PC-9 (cell line): ENCODE data around the gene ROBO1. TPM values are rescaled to one million over a fixed set of nuclear protein-coding genes. Genes with fewer than 3 reads are reported as not detected.

Experiments used
- BruUV-seq: library from RNA; stranded (reverse); fragments of 400-500 nt; replicated peaks from 2 replicates; lab custom pipeline; 2021; lab: Mats Ljungman, UMichigan
- CTCF ChIA-PET: fragments of 300-600 bp; sonication (Branson Sonifier 250); formaldehyde crosslinking; loops from one replicate; lab custom pipeline; 2022; ENCODE audit warnings: antibody characterized with exemption; lab: Charles Lee
- POLR2A ChIA-PET: fragments of 300-600 bp; sonication (Branson Sonifier 250); formaldehyde crosslinking; loops from one replicate; lab custom pipeline; 2022; ENCODE audit warnings: antibody characterized with exemption; ENCODE audit not compliant: unreplicated experiment; lab: Charles Lee
- DNase-seq, 2 experiments: peaks; one replicate each; pipeline versions ENCODE4 v3.0.0 to v3.0.0-alpha.2; 2015 to 2022; ENCODE audit warnings: mixed read lengths in 1 of 2
- H2AFZ ChIP-seq: fragments of 200-600 bp; sonication (generic); 2 replicates; pipeline ENCODE4 v1.8.1; 2017; ENCODE audit warnings: antibody characterized with exemption
- H3F3A ChIP-seq: fragments of 200-600 bp; sonication (generic); 2 replicates; pipeline ENCODE4 v1.8.1; 2017; ENCODE audit warnings: antibody characterized with exemption, mild to moderate bottlenecking, low read depth; ENCODE audit not compliant: insufficient read depth
- H3K27ac ChIP-seq: fragments of 200-600 bp; sonication (generic); 2 replicates; pipeline ENCODE4 v1.6.1; 2016; ENCODE audit warnings: mixed run types
- H3K27me3 ChIP-seq: fragments of 200-600 bp; sonication (generic); 2 replicates; pipeline ENCODE4 v1.6.1; 2016; ENCODE audit warnings: low read depth, mixed run types; ENCODE audit not compliant: insufficient read depth
- H3K36me3 ChIP-seq: fragments of 200-600 bp; sonication (generic); 2 replicates; pipeline ENCODE4 v1.6.1; 2016; ENCODE audit warnings: low read depth, mixed run types
- H3K4me1 ChIP-seq: fragments of 200-600 bp; sonication (generic); replicated peaks from 2 replicates; pipeline ENCODE4 v1.6.1; 2016; ENCODE audit warnings: mixed run types; ENCODE audit not compliant: insufficient read depth
- H3K4me2 ChIP-seq: fragments of 200-600 bp; sonication (generic); 2 replicates; pipeline ENCODE4 v1.6.1; 2017; ENCODE audit warnings: mixed run types
- H3K4me3 ChIP-seq: fragments of 200-600 bp; sonication (generic); 2 replicates; pipeline ENCODE4 v1.6.1; 2016; ENCODE audit warnings: mixed run types
- H3K79me2 ChIP-seq: fragments of 200-600 bp; sonication (generic); 2 replicates; pipeline ENCODE4 v1.6.1; 2017; ENCODE audit warnings: low read depth, mixed run types
- H3K9me2 ChIP-seq: fragments of 200-600 bp; sonication (generic); 2 replicates; pipeline ENCODE4 v1.8.1; 2017; ENCODE audit warnings: mild to moderate bottlenecking; ENCODE audit not compliant: insufficient read depth
- H3K9me3 ChIP-seq: fragments of 200-600 bp; sonication (generic); 2 replicates; pipeline ENCODE4 v1.8.1; 2016; ENCODE audit warnings: low read depth; ENCODE audit not compliant: insufficient read depth
- H4K20me1 ChIP-seq: fragments of 200-600 bp; sonication (generic); 2 replicates; pipeline ENCODE4 v1.8.1; 2017; ENCODE audit not compliant: insufficient read depth
- EZH2 ChIP-seq: fragments of 200-600 bp; sonication (generic); IDR thresholded peaks from 2 replicates; pipeline ENCODE4 v1.8.0; 2017; ENCODE audit warnings: antibody characterized with exemption, low read depth
- intact Hi-C: fragments of 100-400 bp; cut with micrococcal nuclease; formaldehyde crosslinking; loops from one replicate; pipeline ENCODE4 v1.10.0; 2022; ENCODE audit not compliant: unreplicated experiment
- total RNA-seq: library from RNA; stranded (reverse); gene quantifications from 2 replicates; pipeline ENCODE4 v1.2.3, GENCODE V29; 2021
- TF ChIP-seq, protein P1 (sequence below): fragments of 200-600 bp; sonication (generic); conservative IDR thresholded peaks from 2 replicates; pipeline ENCODE4 v1.6.1; 2017; ENCODE audit warnings: mixed run types, antibody characterized with exemption, mild to moderate bottlenecking, moderate library complexity

Gene ROBO1
- total RNA-seq, 1 experiment from 2014 or later = 17.5 TPM

GRCh38 chr3:78861156-78861555 is 906.6 kb downstream of the ROBO1 start:
- no peaks in the 10 kb centered on the region for H3K36me3 ChIP-seq
- H3F3A ChIP-seq = no peaks in the 10 kb centered on the region
- no TSS peak for BruUV-seq
- no peaks in the 10 kb centered on the region for H3K4me1 ChIP-seq
- H2AFZ ChIP-seq = no peak overlapping the region
- no peak overlapping the region for H3K4me2 ChIP-seq
- no peaks in the 10 kb centered on the region for H3K27me3 ChIP-seq
- no peak overlapping the region for H3K4me3 ChIP-seq
- ChIA-PET POLR2A (interaction anchor here (0.6 kb wide), 1 partner anchor 1220 kb away, joined by 3 read pairs; no protein-coding TSS in a partner anchor), CTCF (no interaction called here)
- TF ChIP-seq EZH2 = no peak
- TF ChIP-seq, protein P1, sequence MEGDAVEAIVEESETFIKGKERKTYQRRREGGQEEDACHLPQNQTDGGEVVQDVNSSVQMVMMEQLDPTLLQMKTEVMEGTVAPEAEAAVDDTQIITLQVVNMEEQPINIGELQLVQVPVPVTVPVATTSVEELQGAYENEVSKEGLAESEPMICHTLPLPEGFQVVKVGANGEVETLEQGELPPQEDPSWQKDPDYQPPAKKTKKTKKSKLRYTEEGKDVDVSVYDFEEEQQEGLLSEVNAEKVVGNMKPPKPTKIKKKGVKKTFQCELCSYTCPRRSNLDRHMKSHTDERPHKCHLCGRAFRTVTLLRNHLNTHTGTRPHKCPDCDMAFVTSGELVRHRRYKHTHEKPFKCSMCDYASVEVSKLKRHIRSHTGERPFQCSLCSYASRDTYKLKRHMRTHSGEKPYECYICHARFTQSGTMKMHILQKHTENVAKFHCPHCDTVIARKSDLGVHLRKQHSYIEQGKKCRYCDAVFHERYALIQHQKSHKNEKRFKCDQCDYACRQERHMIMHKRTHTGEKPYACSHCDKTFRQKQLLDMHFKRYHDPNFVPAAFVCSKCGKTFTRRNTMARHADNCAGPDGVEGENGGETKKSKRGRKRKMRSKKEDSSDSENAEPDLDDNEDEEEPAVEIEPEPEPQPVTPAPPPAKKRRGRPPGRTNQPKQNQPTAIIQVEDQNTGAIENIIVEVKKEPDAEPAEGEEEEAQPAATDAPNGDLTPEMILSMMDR = no peak
- H3K9me2 ChIP-seq = no peaks in the 10 kb centered on the region
- no peak overlapping the region for H3K27ac ChIP-seq
- no peak for DNase-seq
- intact Hi-C loops = no loop called here
- H4K20me1 ChIP-seq = no peaks in the 10 kb centered on the region
- H3K79me2 ChIP-seq = no peaks in the 10 kb centered on the region
- H3K9me3 ChIP-seq = no peaks in the 10 kb centered on the region

DNA sequence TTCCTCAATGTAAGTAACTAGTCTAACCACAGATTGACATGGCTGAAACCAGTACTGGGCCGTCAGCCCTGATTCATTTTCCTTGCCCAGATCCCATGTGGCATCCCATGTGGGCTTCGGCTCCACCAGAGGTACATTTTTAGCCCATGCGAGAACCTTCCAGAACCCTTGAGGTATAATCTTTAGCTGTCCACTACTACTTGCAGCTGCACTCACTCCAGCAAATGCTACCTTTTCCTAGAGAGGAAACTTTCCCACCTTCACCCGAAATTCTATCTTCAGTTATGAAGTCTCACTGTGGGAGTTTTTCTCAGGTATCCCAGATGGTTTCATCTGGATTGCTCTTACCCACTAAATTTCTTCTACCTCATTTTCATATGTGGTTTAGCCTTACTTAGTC is 907.2 kb downstream of the ROBO1 start:
- no peak overlapping the region for H3K4me2 ChIP-seq
- no peak overlapping the region for H3K4me3 ChIP-seq
- H4K20me1 ChIP-seq = no peaks in the 10 kb centered on the region
- CTCF ChIA-PET = no interaction called here
- H3K27me3 ChIP-seq = no peaks in the 10 kb centered on the region
- no peak for TF ChIP-seq EZH2
- TF ChIP-seq, protein P1 = no peak
- no peak overlapping the region for H3K27ac ChIP-seq
- no TSS peak for BruUV-seq
- POLR2A ChIA-PET = no interaction called here
- intact Hi-C loops = no loop called here
- no peak overlapping the region for H2AFZ ChIP-seq
- H3K4me1 ChIP-seq = no peaks in the 10 kb centered on the region
- no peaks in the 10 kb centered on the region for H3K9me2 ChIP-seq
- no peaks in the 10 kb centered on the region for H3K9me3 ChIP-seq
- H3F3A ChIP-seq = no peaks in the 10 kb centered on the region
- H3K79me2 ChIP-seq = no peaks in the 10 kb centered on the region
- H3K36me3 ChIP-seq = no peaks in the 10 kb centered on the region
- DNase-seq = no peak

DNA sequence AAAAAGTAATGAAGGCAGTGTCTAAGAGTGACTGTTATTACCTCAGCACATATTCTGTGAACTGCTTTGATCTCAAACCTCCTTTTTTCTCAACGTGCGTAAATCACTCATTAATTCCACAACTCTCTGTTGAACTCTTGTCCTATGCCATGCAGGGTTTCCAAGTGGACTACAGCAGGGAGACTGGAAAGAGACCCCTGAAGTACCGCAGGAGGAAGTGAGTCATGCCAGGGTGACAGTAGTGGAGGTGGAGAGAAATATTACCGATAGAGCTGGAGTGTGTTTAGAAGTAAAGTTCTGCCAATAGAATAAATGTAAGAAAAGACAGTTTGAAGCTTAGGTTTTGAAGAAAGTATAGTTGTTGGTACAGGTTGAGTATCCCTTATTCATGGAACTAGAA is 908.9 kb downstream of the ROBO1 start:
- Histone ChIP-seq H3K4me1 (no peaks in the 10 kb centered on the region), H3K36me3 (no peaks in the 10 kb centered on the region), H3K79me2 (no peaks in the 10 kb centered on the region), H2AFZ (no peak overlapping the region), H3K4me3 (no peak overlapping the region), H3K9me2 (no peaks in the 10 kb centered on the region), H4K20me1 (no peaks in the 10 kb centered on the region), H3F3A (no peaks in the 10 kb centered on the region), H3K4me2 (no peak overlapping the region), H3K27ac (no peak overlapping the region), H3K27me3 (no peaks in the 10 kb centered on the region), H3K9me3 (no peaks in the 10 kb centered on the region)
- ChIA-PET CTCF (interaction anchor here (0.7 kb wide), 1 partner anchor 678 kb away, joined by 12 read pairs; no protein-coding TSS in a partner anchor), POLR2A (no interaction called here)
- intact Hi-C loops = no loop called here
- TF ChIP-seq EZH2 = no peak
- TF ChIP-seq, protein P1 = no peak
- DNase-seq = no peak
- BruUV-seq = no TSS peak
